KMS-11 (cell line): ENCODE measurements around the gene APOL6.

ENCODE experiments used
- H2AFZ ChIP-seq: fragments of 200-600 bp; sonication (generic); 2 replicates; pipeline ENCODE4 v1.6.1; 2016; ENCODE audit warnings: antibody characterized with exemption, mixed run types, low read depth
- H3K27ac ChIP-seq: fragments of 200-600 bp; sonication (generic); 2 replicates; pipeline ENCODE4 v1.6.1; 2016; ENCODE audit warnings: mild to moderate bottlenecking, mixed run types
- H3K27me3 ChIP-seq: fragments of 200-600 bp; sonication (generic); 2 replicates; pipeline ENCODE4 v1.6.1; 2017; ENCODE audit warnings: mild to moderate bottlenecking, low read depth, mixed run types, moderate library complexity; ENCODE audit not compliant: insufficient read depth
- H3K36me3 ChIP-seq: fragments of 200-600 bp; sonication (generic); 2 replicates; pipeline ENCODE4 v1.6.1; 2017; ENCODE audit warnings: mild to moderate bottlenecking, mixed run types; ENCODE audit not compliant: insufficient read depth
- H3K4me1 ChIP-seq: fragments of 200-600 bp; sonication (generic); 2 replicates; pipeline ENCODE4 v1.6.1; 2016; ENCODE audit warnings: mild to moderate bottlenecking, low read depth, mixed run types; ENCODE audit not compliant: poor library complexity, severe bottlenecking
- H3K4me2 ChIP-seq: fragments of 200-600 bp; sonication (generic); 2 replicates; pipeline ENCODE4 v1.7.0; 2016; ENCODE audit warnings: mild to moderate bottlenecking, mixed run types
- H3K4me3 ChIP-seq: fragments of 200-600 bp; sonication (generic); IDR thresholded peaks from 2 replicates; pipeline ENCODE4 v1.6.1; 2017; ENCODE audit warnings: low read depth, low read length, mixed read lengths; ENCODE audit not compliant: insufficient read depth
- H3K79me2 ChIP-seq: fragments of 200-600 bp; sonication (generic); 2 replicates; pipeline ENCODE4 v1.6.1; 2016; ENCODE audit warnings: low read depth, mixed run types; ENCODE audit not compliant: insufficient read depth
- H3K9ac ChIP-seq: fragments of 200-600 bp; sonication (generic); 2 replicates; pipeline ENCODE4 v1.6.1; 2016; ENCODE audit warnings: mild to moderate bottlenecking, mixed run types
- H4K20me1 ChIP-seq: fragments of 200-600 bp; sonication (generic); 2 replicates; pipeline ENCODE4 v1.6.1; 2016; ENCODE audit warnings: mild to moderate bottlenecking, mixed run types; ENCODE audit not compliant: insufficient read depth
- TF ChIP-seq, protein P1 (sequence below): fragments of 200-600 bp; sonication (generic); conservative IDR thresholded peaks from 2 replicates; pipeline ENCODE4 v1.6.1; 2017; ENCODE audit warnings: low read depth, mild to moderate bottlenecking, antibody characterized with exemption, low read length, moderate library complexity, mixed read lengths

Gene APOL6

GRCh38 chr22:35630891-35631290, 17.4 kb upstream of the APOL6 start:
- H2AFZ ChIP-seq = no peak overlapping the region
- no peaks in the 10 kb centered on the region for H4K20me1 ChIP-seq
- H3K27me3 ChIP-seq = no peaks in the 10 kb centered on the region
- H3K79me2 ChIP-seq = no peaks in the 10 kb centered on the region
- H3K9ac ChIP-seq = no peak overlapping the region
- TF ChIP-seq, protein P1, sequence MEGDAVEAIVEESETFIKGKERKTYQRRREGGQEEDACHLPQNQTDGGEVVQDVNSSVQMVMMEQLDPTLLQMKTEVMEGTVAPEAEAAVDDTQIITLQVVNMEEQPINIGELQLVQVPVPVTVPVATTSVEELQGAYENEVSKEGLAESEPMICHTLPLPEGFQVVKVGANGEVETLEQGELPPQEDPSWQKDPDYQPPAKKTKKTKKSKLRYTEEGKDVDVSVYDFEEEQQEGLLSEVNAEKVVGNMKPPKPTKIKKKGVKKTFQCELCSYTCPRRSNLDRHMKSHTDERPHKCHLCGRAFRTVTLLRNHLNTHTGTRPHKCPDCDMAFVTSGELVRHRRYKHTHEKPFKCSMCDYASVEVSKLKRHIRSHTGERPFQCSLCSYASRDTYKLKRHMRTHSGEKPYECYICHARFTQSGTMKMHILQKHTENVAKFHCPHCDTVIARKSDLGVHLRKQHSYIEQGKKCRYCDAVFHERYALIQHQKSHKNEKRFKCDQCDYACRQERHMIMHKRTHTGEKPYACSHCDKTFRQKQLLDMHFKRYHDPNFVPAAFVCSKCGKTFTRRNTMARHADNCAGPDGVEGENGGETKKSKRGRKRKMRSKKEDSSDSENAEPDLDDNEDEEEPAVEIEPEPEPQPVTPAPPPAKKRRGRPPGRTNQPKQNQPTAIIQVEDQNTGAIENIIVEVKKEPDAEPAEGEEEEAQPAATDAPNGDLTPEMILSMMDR = no peak
- H3K4me1 ChIP-seq = peaks cover 22% of the 10 kb centered on the region
- H3K4me3 ChIP-seq = no peak overlapping the region
- no peaks in the 10 kb centered on the region for H3K36me3 ChIP-seq
- no peak overlapping the region for H3K27ac ChIP-seq
- H3K4me2 ChIP-seq = no peak overlapping the region

DNA sequence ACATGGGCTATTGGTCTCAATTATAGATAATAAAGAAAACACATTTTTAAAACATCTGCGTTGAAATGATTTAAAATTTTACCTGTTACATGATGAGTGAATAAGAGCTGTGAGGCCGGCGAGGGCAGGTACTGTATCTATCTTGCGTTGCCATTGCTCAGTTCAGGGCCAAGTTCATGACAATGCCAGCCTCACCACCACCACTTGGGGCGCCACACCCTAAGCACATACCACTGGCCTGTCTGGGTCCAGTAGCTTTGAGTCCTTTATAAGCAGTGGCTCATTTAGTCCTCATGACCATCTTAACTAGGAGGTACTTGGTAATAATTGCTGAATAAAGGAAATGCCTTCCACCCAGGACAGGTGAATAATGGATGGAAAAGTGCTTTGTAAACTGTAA, 16.6 kb upstream of the APOL6 start:
- no peak overlapping the region for H3K4me3 ChIP-seq
- TF ChIP-seq, protein P1 = peak; percentile 90
- H3K4me1 ChIP-seq = peaks cover 21% of the 10 kb centered on the region
- no peak overlapping the region for H2AFZ ChIP-seq
- no peaks in the 10 kb centered on the region for H3K27me3 ChIP-seq
- no peaks in the 10 kb centered on the region for H3K36me3 ChIP-seq
- H3K9ac ChIP-seq = no peak overlapping the region
- H3K27ac ChIP-seq = no peak overlapping the region
- H4K20me1 ChIP-seq = no peaks in the 10 kb centered on the region
- H3K4me2 ChIP-seq = no peak overlapping the region
- H3K79me2 ChIP-seq = no peaks in the 10 kb centered on the region

GRCh38 chr22:35632935-35633334, 15.3 kb upstream of the APOL6 start:
- peaks cover 17% of the 10 kb centered on the region for H3K4me1 ChIP-seq
- H3K9ac ChIP-seq = no peak overlapping the region
- no peaks in the 10 kb centered on the region for H3K27me3 ChIP-seq
- H3K27ac ChIP-seq = no peak overlapping the region
- H3K79me2 ChIP-seq = no peaks in the 10 kb centered on the region
- no peak overlapping the region for H3K4me2 ChIP-seq
- H3K36me3 ChIP-seq = no peaks in the 10 kb centered on the region
- H3K4me3 ChIP-seq = no peak overlapping the region
- no peaks in the 10 kb centered on the region for H4K20me1 ChIP-seq
- no peak overlapping the region for H2AFZ ChIP-seq
- TF ChIP-seq, protein P1 = no peak

DNA sequence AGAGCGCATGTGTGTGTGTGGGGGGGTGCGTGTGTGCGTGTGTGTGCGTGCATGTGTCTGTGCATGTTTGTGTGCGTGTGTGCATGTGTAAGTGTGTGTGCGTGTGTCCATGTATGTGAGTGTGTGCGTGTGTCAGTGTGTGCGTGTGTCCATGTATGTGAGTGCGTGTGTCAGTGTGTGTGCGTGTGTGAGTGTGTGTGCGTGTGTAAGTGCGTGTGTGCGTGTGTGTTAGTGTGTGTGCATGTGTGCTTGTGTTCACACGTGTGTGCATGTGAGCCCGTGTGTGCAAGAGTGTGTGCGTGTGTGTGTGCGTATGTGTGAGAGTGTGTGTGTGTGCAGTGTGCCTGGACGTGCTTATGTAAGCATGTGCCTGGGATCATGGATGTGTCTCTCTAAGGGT, 14.7 kb upstream of the APOL6 start:
- H3K4me2 ChIP-seq = no peak overlapping the region
- TF ChIP-seq, protein P1 = no peak
- H3K27ac ChIP-seq = no peak overlapping the region
- peaks cover 13% of the 10 kb centered on the region for H3K4me1 ChIP-seq
- H3K4me3 ChIP-seq = no peak overlapping the region
- no peaks in the 10 kb centered on the region for H3K27me3 ChIP-seq
- no peak overlapping the region for H2AFZ ChIP-seq
- no peaks in the 10 kb centered on the region for H3K79me2 ChIP-seq
- H3K36me3 ChIP-seq = no peaks in the 10 kb centered on the region
- H4K20me1 ChIP-seq = no peaks in the 10 kb centered on the region
- no peak overlapping the region for H3K9ac ChIP-seq
